ACHN (cell line): ENCODE results near the gene KLK2.
"Not testable (repeated sequence)": the region's sequence is repeated elsewhere in the genome, so short reads cannot be mapped to it uniquely, and the experiment has no call there.

Experiments
- DNase-seq: peaks from one replicate; pipeline ENCODE4 v3.0.0-alpha.2; 2015
- in situ Hi-C: cut with HindIII; loops from 2 replicates; pipeline ENCODE4 v1.10.0; 2017; ENCODE audit warnings: low sequenced_read_pairs, low pct_ligation_motif_present, low pct_unique_long_range_greater_than_20kb

KLK2 gene

DNA sequence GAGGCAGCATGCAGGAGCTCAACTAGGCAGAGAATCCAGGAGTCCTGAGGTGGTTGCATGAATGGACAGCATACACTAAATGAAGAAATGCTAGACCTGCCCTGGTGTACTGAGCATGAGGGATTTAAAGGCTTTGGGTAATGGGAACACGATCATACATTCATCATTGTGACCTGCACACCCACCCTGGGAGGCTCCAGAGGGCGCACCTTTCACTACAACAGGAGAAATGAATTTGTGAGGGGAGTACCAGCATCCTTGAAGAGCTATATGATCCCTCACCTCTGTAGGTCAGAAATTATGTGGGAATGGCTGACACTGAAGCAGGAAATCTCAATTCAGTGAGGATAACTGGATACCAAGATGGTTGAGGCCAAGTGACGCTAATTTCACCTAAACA, 8.9 kb downstream of the KLK2 start:
- in situ Hi-C loops, result no loop called here

DNA sequence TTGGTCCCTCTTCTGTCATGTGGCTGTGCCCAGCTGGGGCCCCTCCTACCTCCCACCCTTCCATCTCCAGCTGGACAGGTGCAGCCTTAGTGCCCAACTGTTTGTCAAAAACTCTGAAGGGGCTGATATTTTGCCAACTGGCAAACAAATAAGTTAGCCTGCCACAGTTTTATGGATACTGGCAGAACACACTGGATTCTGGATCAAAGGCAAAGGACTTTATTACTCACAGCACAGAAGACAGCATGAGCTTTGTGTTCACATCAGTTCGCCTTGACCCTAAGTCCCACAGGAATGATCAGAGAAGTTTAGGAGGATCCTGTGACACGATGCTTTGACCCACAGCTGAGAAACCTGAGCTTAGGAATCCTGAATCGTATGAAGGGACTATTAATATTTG, 16.4 kb downstream of the KLK2 start:
- in situ Hi-C loops, result no loop called here
- no peak for DNase-seq

More for the DNA sequence above, 8.9 kb downstream of the KLK2 start:
- no peak for DNase-seq

DNA sequence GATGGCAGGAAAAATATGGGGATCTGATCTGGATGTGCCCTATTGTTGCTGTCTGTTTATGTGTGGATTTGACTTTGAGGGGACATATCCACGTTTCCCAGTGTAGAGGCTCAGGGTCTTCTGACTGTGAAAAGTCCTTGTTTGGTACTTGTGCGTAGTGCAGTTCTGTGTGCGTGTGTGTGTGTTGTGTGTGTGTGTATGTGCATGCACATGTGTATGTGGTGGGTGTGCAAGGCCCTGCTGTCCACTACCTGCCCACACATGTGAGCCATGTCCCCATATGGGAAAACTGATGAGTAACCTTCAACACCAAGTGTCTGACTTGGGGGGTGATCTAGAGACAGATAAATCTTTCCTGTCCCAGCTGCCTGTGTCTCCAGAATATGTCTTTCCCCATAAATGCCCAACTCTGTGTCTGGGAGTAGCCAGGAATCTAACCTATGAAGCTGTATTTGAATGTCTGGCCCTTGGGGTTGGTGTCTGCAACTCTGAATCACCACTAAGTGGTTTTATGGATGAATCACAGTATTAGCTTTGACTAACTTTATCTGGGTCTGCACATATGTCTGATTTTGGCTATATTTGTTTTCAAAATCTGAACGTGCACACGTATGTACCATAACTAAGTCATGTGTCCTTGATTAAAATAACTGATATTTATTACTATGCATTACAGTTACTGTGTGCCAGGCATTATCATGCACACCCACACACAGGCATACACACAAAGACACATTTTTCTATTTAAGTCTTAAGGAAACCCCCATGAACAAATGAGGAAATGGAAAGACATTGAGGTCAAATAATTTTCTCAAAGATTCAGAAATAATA, 17.4 kb downstream of the KLK2 start:
- in situ Hi-C loops, result no loop called here
- peak; percentile 38 for DNase-seq

- in situ Hi-C loops, result no loop called here
- DNase-seq, result no peak
These were observed 18.0 kb downstream of the KLK2 start for GRCh38 chr19:50891253-50891625.

GRCh38 chr19:50893047-50893736, 20.0 kb downstream of the KLK2 start:
- no peak for DNase-seq
- in situ Hi-C loops, result no loop called here

GRCh38 chr19:50894478-50895356, 21.5 kb downstream of the KLK2 start:
- no peak for DNase-seq
- in situ Hi-C loops, result no loop called here

GRCh38 chr19:50896089-50896590, 22.9 kb downstream of the KLK2 start:
- DNase-seq, in situ Hi-C loops: not testable (repeated sequence)

GRCh38 chr19:50896591-50897190, 23.5 kb downstream of the KLK2 start:
- in situ Hi-C loops, result no loop called here
- DNase-seq, result peak; percentile 75

DNA sequence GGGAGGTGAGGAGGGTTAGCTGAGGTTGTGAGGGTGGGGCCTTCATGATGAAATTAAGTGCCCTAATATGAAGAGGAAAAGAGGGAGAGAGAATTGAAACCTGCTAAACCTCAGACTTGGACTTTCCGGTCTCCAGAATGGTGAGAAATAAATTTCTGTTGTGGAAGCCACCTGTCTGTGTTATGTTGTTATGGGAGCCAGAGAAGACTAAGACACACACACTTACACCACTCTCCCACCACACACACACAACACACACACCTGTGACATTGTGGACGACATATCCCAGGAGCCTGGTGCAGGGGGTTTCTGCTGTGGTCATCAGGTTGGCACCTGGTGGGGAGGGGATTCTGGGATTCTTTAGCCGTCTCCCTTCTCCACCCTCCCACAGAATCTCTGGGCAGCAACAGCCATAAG, 24.0 kb downstream of the KLK2 start:
- in situ Hi-C loops, result no loop called here
- no peak for DNase-seq

GRCh38 chr19:50897612-50898011, 24.4 kb downstream of the KLK2 start:
- in situ Hi-C loops, result no loop called here
- no peak for DNase-seq

DNA sequence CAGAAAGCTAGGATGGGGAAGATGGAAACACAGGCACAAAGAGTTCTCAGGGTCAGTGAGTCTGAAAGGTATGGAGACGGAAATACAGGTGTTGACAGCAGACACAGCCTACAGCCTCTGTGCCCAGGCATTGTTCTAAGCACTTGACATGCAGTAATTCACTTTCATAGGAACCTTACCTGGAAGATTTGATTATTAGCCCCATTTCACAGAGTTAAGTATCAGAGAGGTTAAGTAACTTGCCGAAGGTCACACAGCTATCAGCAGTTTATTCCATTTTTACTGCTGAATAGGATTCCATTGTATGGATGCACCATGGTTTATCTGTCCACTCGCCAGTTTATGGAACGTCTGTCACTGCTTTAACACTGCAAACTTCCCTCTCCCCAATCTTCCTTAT, 24.8 kb downstream of the KLK2 start:
- DNase-seq, result no peak
- in situ Hi-C loops, result no loop called here

DNA sequence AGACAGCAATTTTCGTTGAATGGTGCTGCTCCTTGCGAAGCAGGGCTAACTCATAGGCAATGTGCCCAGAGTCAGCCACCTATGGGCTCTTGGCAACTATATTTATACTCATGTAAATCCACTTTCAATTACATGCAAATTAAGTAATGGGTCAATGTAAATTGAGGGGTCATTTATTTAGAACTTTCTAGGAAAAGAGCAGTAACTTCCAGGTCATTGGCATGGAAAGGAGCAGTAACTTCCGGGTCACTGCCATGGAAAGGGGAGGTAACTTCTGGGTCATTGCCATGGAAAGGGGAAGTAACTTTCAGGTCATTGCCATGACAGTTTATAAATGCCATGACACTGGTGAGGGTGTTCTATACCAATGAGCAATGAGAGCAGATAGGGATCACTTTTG, 26.3 kb downstream of the KLK2 start:
- no peak for DNase-seq
- in situ Hi-C loops, result no loop called here

- no peak for DNase-seq
- in situ Hi-C loops, result no loop called here
These were observed 29.4 kb downstream of the KLK2 start for GRCh38 chr19:50902640-50903039.

GRCh38 chr19:50906217-50906616, 33.0 kb downstream of the KLK2 start:
- peak; percentile 40 for DNase-seq
- in situ Hi-C loops, result no loop called here

DNA sequence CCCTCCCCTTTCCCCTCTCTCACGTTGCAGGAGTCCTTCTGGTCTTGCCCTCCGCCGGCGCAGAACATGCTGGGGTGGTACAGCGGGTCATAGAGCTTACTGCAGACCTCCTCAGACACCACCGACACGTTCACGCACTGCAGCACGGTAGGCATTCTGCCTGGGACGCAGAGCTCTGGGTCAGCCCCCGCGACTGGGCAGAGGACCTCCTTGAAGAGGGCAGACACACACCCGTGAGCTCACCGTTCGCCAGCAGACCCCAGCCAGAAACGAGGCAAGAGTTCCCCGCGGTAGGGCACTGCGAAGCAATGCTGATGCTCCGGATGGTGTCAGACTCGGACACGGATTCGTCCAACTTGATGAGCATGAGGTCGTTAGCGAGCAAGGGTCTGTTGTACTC, 35.1 kb downstream of the KLK2 start:
- no peak for DNase-seq
- in situ Hi-C loops, result no loop called here

DNA sequence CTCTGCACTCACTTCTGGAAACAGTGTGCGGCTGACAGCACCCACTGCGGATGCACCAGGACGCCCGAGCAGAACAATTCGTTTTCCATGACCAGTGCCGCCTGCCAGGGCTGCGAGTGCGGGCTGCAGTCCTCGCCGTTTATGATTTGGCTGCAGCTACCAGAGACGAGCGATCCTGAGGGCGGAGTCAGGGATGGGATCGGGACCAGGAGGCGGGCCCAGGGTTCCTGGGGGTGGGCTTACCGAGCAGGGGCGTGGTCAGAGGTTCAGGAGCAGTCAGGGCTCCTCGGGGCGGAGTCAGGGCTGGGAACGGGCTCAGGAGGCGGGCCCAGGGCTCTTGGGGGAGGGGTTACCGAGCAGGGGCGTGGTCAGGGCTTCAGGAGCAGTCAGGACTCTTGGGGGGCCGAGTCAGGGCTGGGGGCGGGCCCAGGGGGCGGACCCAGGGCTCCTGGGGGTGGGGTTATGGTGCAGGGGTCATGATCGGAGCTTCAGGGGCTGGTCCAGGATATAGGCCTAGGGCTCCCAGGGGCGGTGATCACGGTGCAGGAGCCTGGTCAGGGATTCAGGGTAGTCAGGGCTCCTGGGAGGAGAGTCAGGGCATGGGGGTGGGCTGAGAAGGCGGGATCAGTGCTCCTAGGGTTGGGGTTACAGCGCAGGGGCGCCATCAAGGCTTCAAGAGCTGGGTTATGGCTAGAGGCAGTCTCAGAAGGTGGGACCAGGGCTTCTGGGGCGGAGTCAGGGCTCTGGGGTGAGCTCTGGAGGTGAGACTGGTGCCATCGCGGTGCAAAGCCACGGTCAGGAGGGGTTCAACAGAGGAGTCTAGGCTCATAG, 36.2 kb downstream of the KLK2 start:
- in situ Hi-C loops, result no loop called here
- peak; percentile 41 for DNase-seq

DNA sequence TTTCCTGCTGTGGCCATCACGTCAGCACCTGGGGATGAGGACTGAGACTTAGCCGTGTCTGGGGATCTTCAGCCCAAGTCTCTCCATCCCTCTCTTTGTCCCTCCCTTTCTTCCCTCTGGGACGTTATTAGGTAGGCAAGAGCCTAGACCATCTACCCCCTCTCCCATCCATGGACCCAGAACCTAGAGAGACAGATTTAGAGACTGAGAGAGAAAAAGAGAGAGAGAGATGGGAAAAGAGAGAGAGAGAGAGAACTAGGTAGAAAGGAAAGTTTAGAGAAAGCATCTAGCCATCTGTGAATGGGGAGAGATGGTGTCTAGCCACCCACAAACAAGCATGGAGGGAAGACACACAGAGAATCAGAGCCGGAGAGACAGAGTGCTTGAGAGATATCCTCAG, 37.5 kb downstream of the KLK2 start:
- in situ Hi-C loops, result no loop called here
- no peak for DNase-seq
